Fibroblast of lung (primary cell): ENCODE data around the gene MAEA. TPM values are rescaled to one million over a fixed set of nuclear protein-coding genes. Genes with fewer than 3 reads are reported as not detected.

Source experiments
- DNase-seq, 2 donors: peaks; one replicate each; pipeline versions ENCODE4 v3.0.0 to v3.0.0-alpha.2; 2010; ENCODE audit warnings: low read depth in 2 of 2
- H2AFZ ChIP-seq: 2 replicates; pipeline ENCODE4 v1.5.1; 2012; ENCODE audit warnings: low read length, control low read depth, inconsistent platforms
- H3K27ac ChIP-seq: 2 replicates; pipeline ENCODE4 v1.5.1; 2011; ENCODE audit warnings: low read length, control low read depth; ENCODE audit not compliant: insufficient read depth
- H3K27me3 ChIP-seq: 2 replicates; pipeline ENCODE4 v1.5.1; 2011; ENCODE audit warnings: mild to moderate bottlenecking, low read length; ENCODE audit not compliant: control insufficient read depth, insufficient read depth
- H3K36me3 ChIP-seq: 2 replicates; pipeline ENCODE4 v1.5.1; 2011; ENCODE audit warnings: low read length; ENCODE audit not compliant: control insufficient read depth, insufficient read depth
- H3K4me1 ChIP-seq: 2 replicates; pipeline ENCODE4 v1.5.1; 2011; ENCODE audit warnings: low read length; ENCODE audit not compliant: control insufficient read depth, insufficient read depth; ENCODE audit errors: extremely low read depth
- H3K4me2 ChIP-seq: 2 replicates; pipeline ENCODE4 v1.5.1; 2011; ENCODE audit warnings: low read length, control low read depth; ENCODE audit not compliant: insufficient read depth; ENCODE audit errors: extremely low read depth
- H3K4me3 ChIP-seq, 4 experiments: fragments of 200-600 bp in 1 of 4; sonication (generic) in 1 of 4; replicated peaks in 1 of 4; 2 replicates each; pipeline ENCODE4 v1.5.1; 2011 to 2016; ENCODE audit warnings: low read length in 4 of 4, low read depth in 3 of 4, mild to moderate bottlenecking in 3 of 4, control low read depth in 2 of 4, inconsistent platforms in 1 of 4, mixed read lengths in 1 of 4; ENCODE audit not compliant: insufficient read depth in 1 of 4; ENCODE audit errors: control extremely low read depth in 1 of 4
- H3K79me2 ChIP-seq: 2 replicates; pipeline ENCODE4 v1.5.1; 2012; ENCODE audit warnings: mild to moderate bottlenecking, low read length, inconsistent platforms; ENCODE audit not compliant: control insufficient read depth, insufficient read depth
- H3K9ac ChIP-seq: 2 replicates; pipeline ENCODE4 v1.5.1; 2011; ENCODE audit warnings: mild to moderate bottlenecking, low read length, control low read depth; ENCODE audit not compliant: insufficient read depth
- H3K9me3 ChIP-seq: 2 replicates; pipeline ENCODE4 v1.5.1; 2012; ENCODE audit warnings: low read depth, low read length; ENCODE audit not compliant: control insufficient read depth, insufficient read depth
- H4K20me1 ChIP-seq: 2 replicates; pipeline ENCODE4 v1.5.1; 2011; ENCODE audit warnings: low read length; ENCODE audit not compliant: control insufficient read depth, insufficient read depth; ENCODE audit errors: extremely low read depth
- CTCF ChIP-seq, 2 donors: IDR thresholded peaks in 1 of 2; conservative IDR thresholded peaks in 1 of 2; 1 replicate in 1 of 2; 2 replicates in 1 of 2; pipeline ENCODE4 v1.5.1; 2011 to 2012; ENCODE audit warnings: low read length in 2 of 2, control low read depth in 1 of 2, inconsistent platforms in 1 of 2, low read depth in 1 of 2, mild to moderate bottlenecking in 1 of 2
- EZH2 ChIP-seq: IDR thresholded peaks from 2 replicates; pipeline ENCODE4 v1.5.1; 2012; ENCODE audit warnings: low read length, control low read depth, mild to moderate bottlenecking; ENCODE audit errors: missing control alignments
- polyA plus RNA-seq, 2 donors: library from polyadenylated mRNA; depleted of rRNA in 1 of 2; stranded (reverse) in 1 of 2; unstranded in 1 of 2; fragments of >200 nt; gene quantifications; 2 replicates each; pipeline ENCODE4 v1.2.1, GENCODE V29; 2011 to 2012; ENCODE audit warnings: missing spikeins in 1 of 2
- total RNA-seq: library from RNA; depleted of rRNA; stranded (reverse); fragments of >200 nt; gene quantifications from 2 replicates; pipeline ENCODE4 v1.2.1, GENCODE V29; 2014

Gene MAEA
- total and polyA plus RNA-seq, 2 donors (not counting 1 experiment from before 2014, with no cell fraction given), result 44.3 to 53.8 TPM

- Histone ChIP-seq H3K9me3 (no peaks in the 10 kb centered on the region), H3K27me3 (no peaks in the 10 kb centered on the region), H3K36me3 (peaks cover 10% of the 10 kb centered on the region), H3K4me2 (no peak overlapping the region), H3K27ac (no peak overlapping the region), H4K20me1 (no peaks in the 10 kb centered on the region), H3K4me3 (no peak overlapping the region), H3K4me1 (peaks cover 7% of the 10 kb centered on the region), H3K79me2 (peaks cover 90% of the 10 kb centered on the region), H3K9ac (no peak overlapping the region), H2AFZ (no peak overlapping the region)
- TF ChIP-seq EZH2, result no peak
- TF ChIP-seq CTCF (conservative IDR thresholded peaks at IDR 0.05 in 1 of 2, IDR thresholded peaks at IDR 0.05 in 1 of 2; ENCODE audit: low read depth in 1 of 2, low read length in 2 of 2), result no peak
- no peak for DNase-seq
Measured at GRCh38 chr4:1295405-1296055, 5.8 kb downstream of the MAEA start.

- Histone ChIP-seq H2AFZ (no peak overlapping the region), H3K4me1 (peaks cover 2% of the 10 kb centered on the region), H3K4me2 (no peak overlapping the region), H3K79me2 (peaks cover 87% of the 10 kb centered on the region), H4K20me1 (no peaks in the 10 kb centered on the region), H3K9ac (no peak overlapping the region), H3K27me3 (no peaks in the 10 kb centered on the region), H3K4me3 (no peak overlapping the region), H3K9me3 (no peaks in the 10 kb centered on the region), H3K36me3 (peaks cover 12% of the 10 kb centered on the region), H3K27ac (no peak overlapping the region)
- TF ChIP-seq EZH2, result no peak
- no peak for DNase-seq
Measured at GRCh38 chr4:1296324-1297022, 6.8 kb downstream of the MAEA start.

GRCh38 chr4:1297023-1297395 is 7.3 kb downstream of the MAEA start:
- H3K4me2 ChIP-seq, result no peak overlapping the region
- H3K27ac ChIP-seq, result no peak overlapping the region
- no peak overlapping the region for H3K9ac ChIP-seq
- no peak for TF ChIP-seq EZH2
- TF ChIP-seq CTCF (conservative IDR thresholded peaks at IDR 0.05 in 1 of 2, IDR thresholded peaks at IDR 0.05 in 1 of 2; ENCODE audit: low read depth in 1 of 2, low read length in 2 of 2), result no peak
- H2AFZ ChIP-seq, result no peak overlapping the region
- peaks cover 12% of the 10 kb centered on the region for H3K36me3 ChIP-seq
- H3K27me3 ChIP-seq, result no peaks in the 10 kb centered on the region
- H4K20me1 ChIP-seq, result no peaks in the 10 kb centered on the region
- H3K4me3 ChIP-seq, result no peak overlapping the region
- no peaks in the 10 kb centered on the region for H3K9me3 ChIP-seq
- H3K4me1 ChIP-seq, result no peaks in the 10 kb centered on the region
- peaks cover 85% of the 10 kb centered on the region for H3K79me2 ChIP-seq
- no peak for DNase-seq
